Measurements from ENCODE around the gene JARID2. TPM values are rescaled to one million over a fixed set of nuclear protein-coding genes. Genes with fewer than 3 reads are reported as not detected.

Gene JARID2
- total and polyA plus RNA-seq, 4 donors: 1.4 to 12.3 (median 3.4) TPM

DNA sequence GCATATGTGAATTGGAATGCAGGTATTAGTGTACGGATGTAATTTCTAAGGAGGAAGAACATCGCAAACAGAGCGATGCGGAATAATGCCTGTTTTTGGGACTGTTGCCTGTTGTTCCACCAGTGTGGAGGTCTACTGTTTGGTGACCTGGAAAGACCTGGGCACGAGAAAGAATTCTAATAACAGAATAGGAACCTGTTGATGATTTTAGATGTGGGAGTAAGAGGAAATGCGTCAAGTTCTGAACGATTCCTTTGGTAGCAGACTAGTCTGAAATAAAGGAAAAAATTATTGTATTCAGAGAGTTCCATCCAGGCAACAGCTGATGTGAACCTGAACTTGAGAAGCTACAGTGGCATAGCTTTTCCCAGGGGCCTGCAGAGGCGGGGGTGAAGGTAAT, 224.9 kb downstream of the JARID2 start:
- H3K27ac ChIP-seq (ENCODE audit: low read depth in 1 of 2, low read length in 2 of 2): no peak overlapping the region
- peaks cover 0 to 16% (median 1%) of the 10 kb centered on the region in 4 donors for H3K36me3 ChIP-seq (ENCODE audit: control insufficient read depth in 4 of 4, insufficient read depth in 3 of 4, low read depth in 1 of 4, low read length in 3 of 4)
- H3K9me3 ChIP-seq (ENCODE audit: control insufficient read depth in 4 of 4, low read length in 3 of 4): no peaks in the 10 kb centered on the region
- no peaks in the 10 kb centered on the region for H3K27me3 ChIP-seq (ENCODE audit: control insufficient read depth in 4 of 4, insufficient read depth in 4 of 4, low read length in 3 of 4)
- no peaks in the 10 kb centered on the region for H3K4me1 ChIP-seq (ENCODE audit: control insufficient read depth in 4 of 4, insufficient read depth in 4 of 4, low read length in 3 of 4)
- TF ChIP-seq CTCF (IDR thresholded peaks at IDR 0.05; ENCODE audit: low read depth, low read length, missing input control) (no peak), SP1 (IDR thresholded peaks at IDR 0.05) (no peak), HNF4G (IDR thresholded peaks at IDR 0.05) (no peak), YY1 (IDR thresholded peaks at IDR 0.05) (no peak), TAF1 (conservative IDR thresholded peaks at IDR 0.05) (no peak), GABPA (IDR thresholded peaks at IDR 0.05 in 1 of 2, conservative IDR thresholded peaks at IDR 0.05 in 1 of 2) (no peak), MAX (IDR thresholded peaks at IDR 0.05) (no peak), HNF4A (conservative IDR thresholded peaks at IDR 0.05) (no peak), NR2F2 (IDR thresholded peaks at IDR 0.05) (no peak), RAD21 (IDR thresholded peaks at IDR 0.05) (no peak), FOXA2 (IDR thresholded peaks at IDR 0.05) (no peak), RXRA (IDR thresholded peaks at IDR 0.05) (no peak), JUND (IDR thresholded peaks at IDR 0.05) (no peak), FOXA1 (IDR thresholded peaks at IDR 0.05) (no peak), EGR1 (IDR thresholded peaks at IDR 0.05; ENCODE audit: low read depth in 2 of 2) (no peak)
- TF ChIP-seq, protein P1, sequence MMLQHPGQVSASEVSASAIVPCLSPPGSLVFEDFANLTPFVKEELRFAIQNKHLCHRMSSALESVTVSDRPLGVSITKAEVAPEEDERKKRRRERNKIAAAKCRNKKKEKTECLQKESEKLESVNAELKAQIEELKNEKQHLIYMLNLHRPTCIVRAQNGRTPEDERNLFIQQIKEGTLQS (IDR thresholded peaks at IDR 0.05): no peak
- TF ChIP-seq, protein P2, sequence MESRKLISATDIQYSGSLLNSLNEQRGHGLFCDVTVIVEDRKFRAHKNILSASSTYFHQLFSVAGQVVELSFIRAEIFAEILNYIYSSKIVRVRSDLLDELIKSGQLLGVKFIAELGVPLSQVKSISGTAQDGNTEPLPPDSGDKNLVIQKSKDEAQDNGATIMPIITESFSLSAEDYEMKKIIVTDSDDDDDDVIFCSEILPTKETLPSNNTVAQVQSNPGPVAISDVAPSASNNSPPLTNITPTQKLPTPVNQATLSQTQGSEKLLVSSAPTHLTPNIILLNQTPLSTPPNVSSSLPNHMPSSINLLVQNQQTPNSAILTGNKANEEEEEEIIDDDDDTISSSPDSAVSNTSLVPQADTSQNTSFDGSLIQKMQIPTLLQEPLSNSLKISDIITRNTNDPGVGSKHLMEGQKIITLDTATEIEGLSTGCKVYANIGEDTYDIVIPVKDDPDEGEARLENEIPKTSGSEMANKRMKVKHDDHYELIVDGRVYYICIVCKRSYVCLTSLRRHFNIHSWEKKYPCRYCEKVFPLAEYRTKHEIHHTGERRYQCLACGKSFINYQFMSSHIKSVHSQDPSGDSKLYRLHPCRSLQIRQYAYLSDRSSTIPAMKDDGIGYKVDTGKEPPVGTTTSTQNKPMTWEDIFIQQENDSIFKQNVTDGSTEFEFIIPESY (IDR thresholded peaks at IDR 0.05): no peak
- TF ChIP-seq, protein P3, sequence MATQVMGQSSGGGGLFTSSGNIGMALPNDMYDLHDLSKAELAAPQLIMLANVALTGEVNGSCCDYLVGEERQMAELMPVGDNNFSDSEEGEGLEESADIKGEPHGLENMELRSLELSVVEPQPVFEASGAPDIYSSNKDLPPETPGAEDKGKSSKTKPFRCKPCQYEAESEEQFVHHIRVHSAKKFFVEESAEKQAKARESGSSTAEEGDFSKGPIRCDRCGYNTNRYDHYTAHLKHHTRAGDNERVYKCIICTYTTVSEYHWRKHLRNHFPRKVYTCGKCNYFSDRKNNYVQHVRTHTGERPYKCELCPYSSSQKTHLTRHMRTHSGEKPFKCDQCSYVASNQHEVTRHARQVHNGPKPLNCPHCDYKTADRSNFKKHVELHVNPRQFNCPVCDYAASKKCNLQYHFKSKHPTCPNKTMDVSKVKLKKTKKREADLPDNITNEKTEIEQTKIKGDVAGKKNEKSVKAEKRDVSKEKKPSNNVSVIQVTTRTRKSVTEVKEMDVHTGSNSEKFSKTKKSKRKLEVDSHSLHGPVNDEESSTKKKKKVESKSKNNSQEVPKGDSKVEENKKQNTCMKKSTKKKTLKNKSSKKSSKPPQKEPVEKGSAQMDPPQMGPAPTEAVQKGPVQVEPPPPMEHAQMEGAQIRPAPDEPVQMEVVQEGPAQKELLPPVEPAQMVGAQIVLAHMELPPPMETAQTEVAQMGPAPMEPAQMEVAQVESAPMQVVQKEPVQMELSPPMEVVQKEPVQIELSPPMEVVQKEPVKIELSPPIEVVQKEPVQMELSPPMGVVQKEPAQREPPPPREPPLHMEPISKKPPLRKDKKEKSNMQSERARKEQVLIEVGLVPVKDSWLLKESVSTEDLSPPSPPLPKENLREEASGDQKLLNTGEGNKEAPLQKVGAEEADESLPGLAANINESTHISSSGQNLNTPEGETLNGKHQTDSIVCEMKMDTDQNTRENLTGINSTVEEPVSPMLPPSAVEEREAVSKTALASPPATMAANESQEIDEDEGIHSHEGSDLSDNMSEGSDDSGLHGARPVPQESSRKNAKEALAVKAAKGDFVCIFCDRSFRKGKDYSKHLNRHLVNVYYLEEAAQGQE (IDR thresholded peaks at IDR 0.05): no peak
- no peak overlapping the region for H3K4me3 ChIP-seq (ENCODE audit: low read depth in 1 of 3, low read length in 3 of 3)
- DNase-seq (ENCODE audit: low spot score): no peak
- WGBS: 97% methylated on average over 8 of the region's 8 CpGs
- H3K9ac ChIP-seq (ENCODE audit: low read depth in 1 of 2, low read length in 2 of 2): no peak overlapping the region

Measured in liver (tissue), 9 donors.